IMR-90 (cell line): ENCODE results near the gene CGB7.

Source experiments
- CEBPB ChIP-seq: IDR thresholded peaks from 2 replicates; pipeline ENCODE4 v1.6.1; 2012; ENCODE audit warnings: low read depth, low read length, improper control_type of control experiment
- CHD1 ChIP-seq: IDR thresholded peaks from 2 replicates; pipeline ENCODE4 v1.6.1; 2012; ENCODE audit warnings: low read depth, low read length, improper control_type of control experiment
- FOS ChIP-seq: fragments of 150-350 bp; IDR thresholded peaks from 2 replicates; pipeline ENCODE4 v1.6.1; 2016; ENCODE audit warnings: low read depth, low read length
- MAZ ChIP-seq: IDR thresholded peaks from 2 replicates; pipeline ENCODE4 v1.6.1; 2012; ENCODE audit warnings: low read depth, mild to moderate bottlenecking, low read length, improper control_type of control experiment, moderate library complexity, borderline replicate concordance
- NFE2L2 ChIP-seq: fragments of 150-350 bp; IDR thresholded peaks from 2 replicates; pipeline ENCODE4 v1.6.1; 2016; ENCODE audit warnings: low read depth, mild to moderate bottlenecking, low read length
- POLR2A ChIP-seq: IDR thresholded peaks from 2 replicates; pipeline ENCODE4 v1.6.1; 2012; ENCODE audit warnings: mild to moderate bottlenecking, low read depth, low read length
- RCOR1 ChIP-seq: IDR thresholded peaks from 2 replicates; pipeline ENCODE4 v1.6.1; 2012; ENCODE audit warnings: mild to moderate bottlenecking, low read length, improper control_type of control experiment; ENCODE audit not compliant: insufficient replicate concordance
- RFX5 ChIP-seq: IDR thresholded peaks from 2 replicates; pipeline ENCODE4 v1.8.0; 2012; ENCODE audit warnings: low read depth, mild to moderate bottlenecking, low read length, moderate library complexity
- SMC3 ChIP-seq: fragments of 150-350 bp; IDR thresholded peaks from 2 replicates; pipeline ENCODE4 v1.6.1; 2016; ENCODE audit warnings: low read depth, mild to moderate bottlenecking, antibody characterized with exemption, low read length, moderate library complexity
- TF ChIP-seq, protein P1 (sequence below): conservative IDR thresholded peaks from 2 replicates; pipeline ENCODE4 v1.5.1; 2012; ENCODE audit warnings: mild to moderate bottlenecking, low read depth, low read length, improper control_type of control experiment
- TF ChIP-seq, protein P2 (sequence below): fragments of 150-350 bp; IDR thresholded peaks from 2 replicates; pipeline ENCODE4 v1.6.1; 2017; ENCODE audit warnings: mild to moderate bottlenecking, antibody characterized with exemption, low read length, low read depth
- TF ChIP-seq, protein P3 (sequence below): fragments of 150-350 bp; IDR thresholded peaks from 2 replicates; pipeline ENCODE4 v1.6.1; 2016; ENCODE audit warnings: low read depth, mild to moderate bottlenecking, low read length, moderate library complexity, borderline replicate concordance

DNA sequence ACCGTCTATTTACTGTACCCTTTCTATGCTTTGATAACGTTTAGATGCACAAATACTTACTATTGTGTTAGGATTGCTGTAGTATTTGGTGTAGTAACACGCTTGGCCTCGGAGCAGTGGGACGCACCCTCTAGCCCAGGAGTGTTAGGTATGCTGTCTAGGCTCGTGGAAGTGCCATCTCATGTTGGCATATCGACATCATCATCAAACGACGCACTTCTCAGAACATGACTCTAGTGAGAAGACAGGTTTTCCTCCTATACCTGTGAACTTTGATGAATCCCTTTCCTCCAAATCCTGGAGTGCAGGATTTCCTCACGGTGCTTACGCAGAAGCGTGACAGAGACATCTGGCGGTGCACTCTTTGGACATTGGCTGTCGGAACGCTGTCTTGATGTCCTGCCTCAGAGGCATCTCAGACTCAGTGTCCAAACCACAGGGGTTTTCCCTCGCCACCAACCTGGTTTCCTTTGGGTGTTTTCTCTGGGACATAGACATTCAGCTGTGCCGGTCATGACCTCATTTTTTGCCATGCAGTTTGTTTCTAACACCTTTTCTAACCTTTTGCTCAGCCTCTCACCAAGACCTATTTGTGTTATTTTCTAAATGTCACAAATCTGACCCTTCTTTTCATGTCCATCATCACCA, 34.0 kb upstream of the CGB7 start:
- TF ChIP-seq, protein P1, sequence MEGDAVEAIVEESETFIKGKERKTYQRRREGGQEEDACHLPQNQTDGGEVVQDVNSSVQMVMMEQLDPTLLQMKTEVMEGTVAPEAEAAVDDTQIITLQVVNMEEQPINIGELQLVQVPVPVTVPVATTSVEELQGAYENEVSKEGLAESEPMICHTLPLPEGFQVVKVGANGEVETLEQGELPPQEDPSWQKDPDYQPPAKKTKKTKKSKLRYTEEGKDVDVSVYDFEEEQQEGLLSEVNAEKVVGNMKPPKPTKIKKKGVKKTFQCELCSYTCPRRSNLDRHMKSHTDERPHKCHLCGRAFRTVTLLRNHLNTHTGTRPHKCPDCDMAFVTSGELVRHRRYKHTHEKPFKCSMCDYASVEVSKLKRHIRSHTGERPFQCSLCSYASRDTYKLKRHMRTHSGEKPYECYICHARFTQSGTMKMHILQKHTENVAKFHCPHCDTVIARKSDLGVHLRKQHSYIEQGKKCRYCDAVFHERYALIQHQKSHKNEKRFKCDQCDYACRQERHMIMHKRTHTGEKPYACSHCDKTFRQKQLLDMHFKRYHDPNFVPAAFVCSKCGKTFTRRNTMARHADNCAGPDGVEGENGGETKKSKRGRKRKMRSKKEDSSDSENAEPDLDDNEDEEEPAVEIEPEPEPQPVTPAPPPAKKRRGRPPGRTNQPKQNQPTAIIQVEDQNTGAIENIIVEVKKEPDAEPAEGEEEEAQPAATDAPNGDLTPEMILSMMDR: no peak
- no peak for TF ChIP-seq FOS
- TF ChIP-seq, protein P2, sequence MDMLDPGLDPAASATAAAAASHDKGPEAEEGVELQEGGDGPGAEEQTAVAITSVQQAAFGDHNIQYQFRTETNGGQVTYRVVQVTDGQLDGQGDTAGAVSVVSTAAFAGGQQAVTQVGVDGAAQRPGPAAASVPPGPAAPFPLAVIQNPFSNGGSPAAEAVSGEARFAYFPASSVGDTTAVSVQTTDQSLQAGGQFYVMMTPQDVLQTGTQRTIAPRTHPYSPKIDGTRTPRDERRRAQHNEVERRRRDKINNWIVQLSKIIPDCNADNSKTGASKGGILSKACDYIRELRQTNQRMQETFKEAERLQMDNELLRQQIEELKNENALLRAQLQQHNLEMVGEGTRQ: no peak
- TF ChIP-seq SMC3: no peak
- TF ChIP-seq, protein P3, sequence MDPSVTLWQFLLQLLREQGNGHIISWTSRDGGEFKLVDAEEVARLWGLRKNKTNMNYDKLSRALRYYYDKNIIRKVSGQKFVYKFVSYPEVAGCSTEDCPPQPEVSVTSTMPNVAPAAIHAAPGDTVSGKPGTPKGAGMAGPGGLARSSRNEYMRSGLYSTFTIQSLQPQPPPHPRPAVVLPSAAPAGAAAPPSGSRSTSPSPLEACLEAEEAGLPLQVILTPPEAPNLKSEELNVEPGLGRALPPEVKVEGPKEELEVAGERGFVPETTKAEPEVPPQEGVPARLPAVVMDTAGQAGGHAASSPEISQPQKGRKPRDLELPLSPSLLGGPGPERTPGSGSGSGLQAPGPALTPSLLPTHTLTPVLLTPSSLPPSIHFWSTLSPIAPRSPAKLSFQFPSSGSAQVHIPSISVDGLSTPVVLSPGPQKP: no peak
- no peak for TF ChIP-seq RCOR1
- no peak for TF ChIP-seq MAZ
- no peak for TF ChIP-seq POLR2A
- no peak for TF ChIP-seq CHD1
- no peak for TF ChIP-seq NFE2L2
- TF ChIP-seq RFX5: no peak
- no peak for TF ChIP-seq CEBPB
